HepG2 (cell line): Measurements from ENCODE around the gene MYH7. TPM values are rescaled to one million over a fixed set of nuclear protein-coding genes. Genes with fewer than 3 reads are reported as not detected.

Experiments used
- CBX1 ChIP-seq: IDR thresholded peaks from one replicate; pipeline ENCODE4 v1.6.1; 2016; ENCODE audit warnings: antibody characterized with exemption, low read depth
- GPN1 ChIP-seq: sonication (generic); formaldehyde crosslinking; IDR thresholded peaks from 2 replicates; pipeline ENCODE4 v1.5.1; 2020; ENCODE audit warnings: missing genetic modification reagents, borderline replicate concordance
- HDAC2 ChIP-seq: sonication (generic); formaldehyde crosslinking; IDR thresholded peaks from 2 replicates; pipeline ENCODE4 v1.4.0; 2020; ENCODE audit warnings: missing genetic modification reagents
- HOMEZ ChIP-seq: IDR thresholded peaks from 2 replicates; pipeline ENCODE4 v1.6.1; 2016; ENCODE audit warnings: low read depth
- KAT2B ChIP-seq: fragments of 150-350 bp; IDR thresholded peaks from 2 replicates; pipeline ENCODE4 v1.6.1; 2014; ENCODE audit warnings: low read depth, low read length, borderline replicate concordance
- KLF11 ChIP-seq: IDR thresholded peaks from 2 replicates; pipeline ENCODE4 v1.6.1; 2016; ENCODE audit warnings: missing compliant biosample characterization
- MATR3 ChIP-seq: sonication (generic); formaldehyde crosslinking; IDR thresholded peaks from 2 replicates; pipeline ENCODE4 v1.4.0; 2020; ENCODE audit warnings: missing genetic modification reagents
- MTA1 ChIP-seq: sonication (generic); formaldehyde crosslinking; IDR thresholded peaks from 2 replicates; pipeline ENCODE4 v1.4.0; 2020; ENCODE audit warnings: missing genetic modification reagents, mild to moderate bottlenecking, borderline replicate concordance
- PCBP2 ChIP-seq: fragments of 200-400 bp; formaldehyde crosslinking; optimal IDR thresholded peaks from 2 replicates; pipeline ENCODE3; 2018; ENCODE audit warnings: low read length, low read depth; ENCODE audit not compliant: poor library complexity, severe bottlenecking
- PHF21A ChIP-seq: sonication (generic); formaldehyde crosslinking; IDR thresholded peaks from 2 replicates; pipeline ENCODE4 v1.5.0; 2020; ENCODE audit warnings: mild to moderate bottlenecking, missing genetic modification reagents
- RARG ChIP-seq: sonication (generic); formaldehyde crosslinking; IDR thresholded peaks from 2 replicates; pipeline ENCODE4 v1.4.0; 2020; ENCODE audit warnings: low read depth, mild to moderate bottlenecking, missing genetic modification reagents
- REL ChIP-seq: sonication (generic); formaldehyde crosslinking; conservative IDR thresholded peaks from 2 replicates; pipeline ENCODE4 v1.8.0; 2022; ENCODE audit warnings: mild to moderate bottlenecking, missing genetic modification reagents, moderate library complexity
- REST ChIP-seq, 2 experiments: IDR thresholded peaks; 2 replicates each; pipeline ENCODE4 v1.6.1; 2011 to 2012; ENCODE audit warnings: low read length in 2 of 2, borderline replicate concordance in 1 of 2, low read depth in 1 of 2, mild to moderate bottlenecking in 1 of 2, moderate library complexity in 1 of 2
- YY1 ChIP-seq: IDR thresholded peaks from 2 replicates; pipeline ENCODE4 v1.6.1; 2011; ENCODE audit warnings: low read length, low read depth, moderate library complexity, mild to moderate bottlenecking; ENCODE audit not compliant: insufficient read depth, insufficient replicate concordance
- ZBTB26 ChIP-seq: IDR thresholded peaks from 2 replicates; pipeline ENCODE4 v1.6.1; 2016; ENCODE audit warnings: missing compliant biosample characterization, missing genetic modification reagents, borderline replicate concordance
- ZBTB49 ChIP-seq: sonication (generic); formaldehyde crosslinking; IDR thresholded peaks from 2 replicates; pipeline ENCODE4 v1.4.0; 2020; ENCODE audit warnings: missing genetic modification reagents, borderline replicate concordance
- ZFX ChIP-seq: sonication (generic); formaldehyde crosslinking; IDR thresholded peaks from 2 replicates; pipeline ENCODE4 v1.4.0; 2020; ENCODE audit warnings: mild to moderate bottlenecking, low read depth, missing genetic modification reagents, moderate library complexity
- ZNF20 ChIP-seq: sonication (generic); formaldehyde crosslinking; IDR thresholded peaks from 2 replicates; pipeline ENCODE4 v1.4.0; 2020; ENCODE audit warnings: mild to moderate bottlenecking, moderate library complexity, missing genetic modification reagents
- ZNF577 ChIP-seq: sonication (generic); formaldehyde crosslinking; IDR thresholded peaks from 2 replicates; pipeline ENCODE4 v1.4.0; 2020; ENCODE audit warnings: mild to moderate bottlenecking, low read depth, missing genetic modification reagents, borderline replicate concordance
- polyA plus RNA-seq, 8 experiments: library from polyadenylated mRNA; depleted of rRNA in 3 of 8; stranded (reverse) in 7 of 8; unstranded in 1 of 8; fragments of >200 nt; fragmentation: Illumina TruSeq in 4 of 8; extraction: Trizol in 4 of 8; gene quantifications; 2 replicates each; pipeline versions ENCODE4 v1.2.1 to v1.2.3, GENCODE V29; 2011 to 2016; ENCODE audit warnings: low read depth in 4 of 8, missing spikeins in 1 of 8, mixed read lengths in 1 of 8; ENCODE audit not compliant: insufficient read depth in 1 of 8
- total RNA-seq, 5 experiments: library from RNA; depleted of rRNA; stranded (reverse); fragments of >200 nt; fragmentation: Illumina TruSeq; extraction: Trizol; gene quantifications; 2 replicates each; pipeline ENCODE4 v1.2.3, GENCODE V29; 2016; ENCODE audit warnings: low read depth in 1 of 5

The MYH7 gene
- total and polyA plus RNA-seq, 2 of the 13 experiments (the other 11 are each of a cell fraction or from before 2014, with no cell fraction given), result 0.04 TPM; not detected in 1

GRCh38 chr14:23435543-23436326 is at the start of gene MYH7 (continued):
- TF ChIP-seq REST (IDR thresholded peaks at IDR 0.05; ENCODE audit: borderline replicate concordance in 1 of 2, low read depth in 1 of 2, low read length in 2 of 2) (no peak), GPN1 (no peak), PCBP2 (no peak), YY1 (peak; percentile 21), RARG (CRISPR knock-in tag) (no peak), ZNF577 (CRISPR knock-in tag) (no peak), ZFX (CRISPR knock-in tag) (peak; percentile 78), ZNF20 (CRISPR knock-in tag) (no peak), MATR3 (CRISPR knock-in tag) (0 out of 2 replicates have a peak, but pooled peaks have one; percentile 43), KLF11 (CRISPR knock-in tag) (no peak), REL (CRISPR knock-in tag) (no peak), ZBTB26 (CRISPR knock-in tag) (no peak), HOMEZ (CRISPR knock-in tag) (no peak), ZBTB49 (CRISPR knock-in tag) (no peak), CBX1 (no peak), MTA1 (CRISPR knock-in tag) (peak; percentile 98), HDAC2 (peak; percentile 51; the same call in 1 of the 2 replicates), KAT2B (no peak), PHF21A (CRISPR knock-in tag) (peak; percentile 69; the same call in 1 of the 2 replicates)
